ENCODE results near the gene CD7.

DNA sequence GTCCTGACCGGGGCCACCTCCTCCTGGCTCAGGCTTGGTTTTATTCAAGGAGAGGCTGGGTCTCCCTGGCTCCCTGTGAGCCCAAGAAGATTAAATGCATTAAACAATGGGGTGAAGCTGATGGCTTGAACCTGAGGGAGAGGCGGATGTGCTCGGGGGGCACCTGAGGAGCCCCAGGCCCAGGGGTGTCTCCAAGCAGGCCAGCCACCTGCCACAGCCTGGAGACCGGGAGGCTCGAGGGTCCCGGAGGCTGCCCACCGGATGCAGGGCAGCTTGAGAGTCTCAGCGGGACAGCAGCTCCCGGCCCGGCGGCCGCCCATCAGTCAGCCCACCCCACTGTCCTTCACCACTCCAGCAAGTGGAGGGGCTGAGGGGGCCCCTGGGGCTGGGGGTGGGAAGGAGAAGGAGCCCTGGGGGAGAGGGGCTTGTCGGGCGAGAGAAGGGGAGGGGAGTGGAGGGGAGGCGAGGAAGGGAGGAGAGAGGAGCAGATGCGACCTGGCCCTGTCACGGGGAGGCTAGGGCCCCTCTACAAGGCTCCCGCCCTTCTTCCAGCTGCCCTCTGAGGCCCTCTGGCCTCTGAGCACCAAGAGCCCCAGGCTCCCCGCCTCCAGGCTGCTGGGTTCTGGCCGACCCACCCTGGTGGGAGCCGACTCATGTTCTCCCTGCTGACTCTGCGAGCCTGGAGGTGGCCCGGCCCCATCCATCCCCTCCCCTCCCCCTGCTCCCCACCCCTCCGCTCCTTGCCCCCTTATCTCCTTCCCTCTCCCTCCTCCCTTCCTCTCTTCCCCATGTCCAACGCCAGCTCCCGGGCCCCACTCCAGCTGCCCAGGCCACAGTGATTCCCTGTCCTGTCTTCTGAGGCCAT, 13.2 kb downstream of the CD7 start:
- TF ChIP-seq ZNF232 (CRISPR knock-in tag; IDR thresholded peaks at IDR 0.05): no peak
- TF ChIP-seq, protein P1, sequence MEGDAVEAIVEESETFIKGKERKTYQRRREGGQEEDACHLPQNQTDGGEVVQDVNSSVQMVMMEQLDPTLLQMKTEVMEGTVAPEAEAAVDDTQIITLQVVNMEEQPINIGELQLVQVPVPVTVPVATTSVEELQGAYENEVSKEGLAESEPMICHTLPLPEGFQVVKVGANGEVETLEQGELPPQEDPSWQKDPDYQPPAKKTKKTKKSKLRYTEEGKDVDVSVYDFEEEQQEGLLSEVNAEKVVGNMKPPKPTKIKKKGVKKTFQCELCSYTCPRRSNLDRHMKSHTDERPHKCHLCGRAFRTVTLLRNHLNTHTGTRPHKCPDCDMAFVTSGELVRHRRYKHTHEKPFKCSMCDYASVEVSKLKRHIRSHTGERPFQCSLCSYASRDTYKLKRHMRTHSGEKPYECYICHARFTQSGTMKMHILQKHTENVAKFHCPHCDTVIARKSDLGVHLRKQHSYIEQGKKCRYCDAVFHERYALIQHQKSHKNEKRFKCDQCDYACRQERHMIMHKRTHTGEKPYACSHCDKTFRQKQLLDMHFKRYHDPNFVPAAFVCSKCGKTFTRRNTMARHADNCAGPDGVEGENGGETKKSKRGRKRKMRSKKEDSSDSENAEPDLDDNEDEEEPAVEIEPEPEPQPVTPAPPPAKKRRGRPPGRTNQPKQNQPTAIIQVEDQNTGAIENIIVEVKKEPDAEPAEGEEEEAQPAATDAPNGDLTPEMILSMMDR (IDR thresholded peaks at IDR 0.05): no peak
- no peak for TF ChIP-seq GABPB1 (CRISPR knock-in tag; IDR thresholded peaks at IDR 0.05)
- no peak for TF ChIP-seq SP1 (CRISPR knock-in tag; conservative IDR thresholded peaks at IDR 0.05)
- no peak for TF ChIP-seq TEAD4 (CRISPR knock-in tag; IDR thresholded peaks at IDR 0.05)
- TF ChIP-seq, protein P2, sequence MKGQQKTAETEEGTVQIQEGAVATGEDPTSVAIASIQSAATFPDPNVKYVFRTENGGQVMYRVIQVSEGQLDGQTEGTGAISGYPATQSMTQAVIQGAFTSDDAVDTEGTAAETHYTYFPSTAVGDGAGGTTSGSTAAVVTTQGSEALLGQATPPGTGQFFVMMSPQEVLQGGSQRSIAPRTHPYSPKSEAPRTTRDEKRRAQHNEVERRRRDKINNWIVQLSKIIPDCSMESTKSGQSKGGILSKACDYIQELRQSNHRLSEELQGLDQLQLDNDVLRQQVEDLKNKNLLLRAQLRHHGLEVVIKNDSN (CRISPR knock-in tag; IDR thresholded peaks at IDR 0.05): no peak
- TF ChIP-seq RELA (CRISPR knock-in tag; IDR thresholded peaks at IDR 0.05; ENCODE audit: borderline replicate concordance): no peak

Measured in WTC11 (cell line).